Heart left ventricle (tissue), 13 donors: ENCODE data around the gene IFNA21.
A peak's percentile ranks its signal among the peaks of the same experiment; 100 is the strongest.
"Not testable (repeated sequence)": the region's sequence is repeated elsewhere in the genome, so short reads cannot be mapped to it uniquely, and the experiment has no call there.

Experiments used
- CTCF ChIP-seq, 12 donors: fragments of 200-600 bp; sonication (generic) in 4 of 12; IDR thresholded peaks; one replicate each; pipeline versions ENCODE4 v1.5.0 to v1.8.0; 2018 to 2022; ENCODE audit warnings: antibody characterized with exemption in 12 of 12, mild to moderate bottlenecking in 5 of 12
- POLR2A ChIP-seq, 2 donors: fragments of 450-650 bp; IDR thresholded peaks; one replicate each; pipeline ENCODE4 v1.6.1; 2017; ENCODE audit warnings: antibody characterized with exemption in 2 of 2, mild to moderate bottlenecking in 2 of 2, moderate library complexity in 2 of 2
- donor health status: ischemic (EF 13 %, LVEDD 7.1; RV severe dilation, severe dysfunction).
- donor health status: DM: no; HTN: yes; CAD: no.
- donor health status: DM: no; HTN: no; CAD: no.
- donor health status: ischemic (EF 25% LVEDD 6.9; RV normal size, moderate dysfunction).
- donor health status: ischemic (EF 25% LVEDD 5.7; RV mildly dilated, moderate dysfunction).
- donor health status: ischemic (EF 35%, LVEDD 5.7; RV mildly dilated, moderate dysfunction).
- donor health status: nonischemic (EF 11% LVEDD 7.7; RV severe dilation, severe dysfunction).
- donor health status: DM: yes; HTN: yes; CAD: no.
- donor health status: PGD.
- donor health status: ischemic (EF 29% LVEDD 5.4; RV normal size, mild dysfunction).
- donor health status: nonischemic (EF 23%, LVEDD 6.1; RV moderate dilation, normal function).

- peak in 11 of 12 donors; percentile 19 to 62 (median 46) for TF ChIP-seq CTCF (IDR thresholded peaks at IDR 0.05)
- not testable (repeated sequence) for TF ChIP-seq POLR2A (IDR thresholded peaks at IDR 0.05)
These were observed 28.7 kb upstream of the IFNA21 start for GRCh38 chr9:21194867-21195776.
